ENCODE measurements around the gene CCNI2.
A peak's percentile ranks its signal among the peaks of the same experiment; 100 is the strongest.

The CCNI2 gene, protein sequence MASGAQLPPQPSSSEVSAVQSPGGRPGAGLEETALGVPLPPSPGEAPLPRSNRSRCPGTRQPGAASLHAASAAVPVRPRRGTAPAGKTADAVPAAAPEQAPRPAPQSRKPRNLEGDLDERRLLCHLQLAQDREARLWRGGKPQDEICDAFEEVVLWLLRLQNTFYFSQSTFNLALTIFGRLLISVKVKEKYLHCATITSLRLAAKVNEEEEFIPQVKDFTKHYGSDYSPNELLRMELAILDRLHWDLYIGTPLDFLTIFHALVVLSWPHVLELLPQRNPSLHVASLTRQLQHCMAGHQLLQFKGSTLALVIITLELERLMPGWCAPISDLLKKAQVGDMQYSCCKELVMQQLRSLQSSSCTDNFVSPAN

DNA sequence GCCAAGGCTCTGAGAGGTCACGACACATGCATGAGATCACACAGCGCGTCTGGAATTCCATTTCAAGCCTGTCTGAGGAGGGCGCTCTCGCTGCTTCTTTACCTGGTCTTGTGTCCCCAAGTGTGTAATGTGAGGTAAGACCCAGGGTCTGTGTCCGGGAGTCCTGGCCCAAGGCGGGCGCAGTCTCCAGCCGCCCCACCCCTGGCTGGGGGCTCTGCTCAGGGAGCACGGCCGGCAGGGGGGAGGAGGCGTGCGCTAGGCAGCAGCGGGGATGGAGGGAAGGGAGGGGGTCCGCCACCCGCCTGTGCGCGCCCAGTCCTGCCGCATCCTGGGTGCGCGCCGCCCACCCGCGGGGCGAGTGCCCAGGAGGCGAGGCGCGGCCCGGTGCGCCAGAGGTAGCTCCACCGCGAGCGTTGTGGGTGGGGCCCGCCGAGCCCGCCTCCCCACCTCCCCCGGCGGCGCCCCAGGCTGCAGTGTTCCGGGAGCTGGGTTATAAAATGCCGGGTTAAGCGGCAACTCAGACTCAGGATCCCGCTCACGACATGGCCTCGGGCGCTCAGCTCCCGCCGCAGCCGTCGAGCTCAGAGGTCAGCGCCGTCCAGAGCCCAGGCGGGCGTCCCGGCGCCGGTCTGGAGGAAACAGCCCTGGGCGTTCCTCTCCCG lies at the start of gene CCNI2:
Gene CCNI2 (plus strand): TSS at position 473 of the 662 bp plus-strand sequence. CDS start 70 bp downstream, at position 543.
- DNase-seq (ENCODE audit: low read depth) = peak; percentile 39

DNA sequence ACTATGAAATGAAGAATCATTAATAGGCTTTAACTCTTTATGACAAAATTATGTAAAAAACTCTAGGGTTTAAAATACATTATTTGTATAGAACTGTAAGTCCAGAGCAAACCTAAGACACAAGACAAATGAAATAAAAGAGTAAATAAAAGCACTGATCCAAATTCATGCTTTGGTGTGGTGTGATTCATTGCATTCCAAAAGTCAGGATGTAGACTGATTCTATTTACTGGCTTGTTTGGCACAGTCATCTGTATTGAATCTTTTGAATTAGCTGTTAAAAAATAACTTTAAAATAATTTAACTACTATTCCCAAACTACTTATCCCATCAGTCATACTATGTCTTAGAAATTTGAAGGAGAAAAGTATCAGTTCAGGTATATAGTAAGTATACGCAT lies 42.4 kb upstream of the CCNI2 start:
- DNase-seq (ENCODE audit: low read depth) = no peak

DNA sequence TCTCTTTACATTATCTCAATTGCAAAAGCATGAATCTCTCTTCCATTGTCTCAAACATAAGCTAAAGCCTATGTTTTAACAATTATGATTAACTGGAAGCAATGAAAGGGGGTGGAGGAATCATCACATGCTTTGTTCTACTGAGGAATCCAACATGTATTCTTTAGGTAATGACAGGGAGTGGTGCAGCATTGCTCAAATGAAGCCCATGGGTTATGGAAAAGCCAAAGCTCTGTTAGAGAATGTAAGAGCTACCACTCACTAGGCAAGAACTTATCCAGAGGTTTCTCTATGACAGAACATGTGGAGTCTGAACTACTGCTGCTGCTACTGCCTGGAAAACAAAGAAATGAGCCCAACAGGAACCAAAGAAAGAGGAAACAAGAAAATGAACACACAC lies 38.6 kb upstream of the CCNI2 start:
- no peak for DNase-seq (ENCODE audit: low read depth)

DNA sequence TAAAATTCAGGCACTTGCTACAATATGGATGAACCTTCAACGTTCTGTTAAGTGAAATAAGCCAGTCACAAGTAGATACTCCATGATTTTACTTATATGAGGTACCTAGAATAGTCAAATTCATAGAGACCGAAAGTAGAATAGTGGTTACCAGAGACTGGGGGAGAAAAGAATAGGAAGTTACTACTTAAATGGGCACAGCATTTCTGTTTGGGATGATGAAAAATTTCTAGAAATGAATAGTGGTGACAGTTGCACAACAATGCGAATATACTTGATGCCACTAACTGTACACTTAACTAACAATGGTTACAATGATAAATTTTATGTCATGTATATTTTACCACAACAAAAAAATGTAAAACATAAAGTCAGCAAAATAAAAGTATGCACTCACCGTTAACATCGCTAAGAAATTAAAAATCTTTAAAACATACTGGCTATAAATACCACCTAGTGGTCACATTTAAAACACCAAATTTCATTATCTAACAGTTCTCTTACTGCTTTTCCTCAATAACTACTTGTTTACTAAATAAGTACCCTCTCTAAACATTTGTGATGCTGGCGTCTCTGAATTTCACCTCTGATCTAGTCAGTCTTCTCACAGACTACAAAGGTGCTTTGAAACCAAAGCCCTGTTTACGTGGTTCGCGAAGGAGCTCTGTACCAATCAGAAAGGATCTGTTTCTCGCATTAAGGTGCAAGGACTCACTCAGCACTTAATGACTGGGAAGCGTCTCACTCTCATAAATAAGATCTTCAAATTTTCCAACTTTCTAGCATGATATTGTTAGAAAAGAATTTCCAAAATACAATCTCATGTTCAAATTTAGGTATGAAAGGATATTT lies 32.5 kb upstream of the CCNI2 start:
- no peak for DNase-seq (ENCODE audit: low read depth)

DNA sequence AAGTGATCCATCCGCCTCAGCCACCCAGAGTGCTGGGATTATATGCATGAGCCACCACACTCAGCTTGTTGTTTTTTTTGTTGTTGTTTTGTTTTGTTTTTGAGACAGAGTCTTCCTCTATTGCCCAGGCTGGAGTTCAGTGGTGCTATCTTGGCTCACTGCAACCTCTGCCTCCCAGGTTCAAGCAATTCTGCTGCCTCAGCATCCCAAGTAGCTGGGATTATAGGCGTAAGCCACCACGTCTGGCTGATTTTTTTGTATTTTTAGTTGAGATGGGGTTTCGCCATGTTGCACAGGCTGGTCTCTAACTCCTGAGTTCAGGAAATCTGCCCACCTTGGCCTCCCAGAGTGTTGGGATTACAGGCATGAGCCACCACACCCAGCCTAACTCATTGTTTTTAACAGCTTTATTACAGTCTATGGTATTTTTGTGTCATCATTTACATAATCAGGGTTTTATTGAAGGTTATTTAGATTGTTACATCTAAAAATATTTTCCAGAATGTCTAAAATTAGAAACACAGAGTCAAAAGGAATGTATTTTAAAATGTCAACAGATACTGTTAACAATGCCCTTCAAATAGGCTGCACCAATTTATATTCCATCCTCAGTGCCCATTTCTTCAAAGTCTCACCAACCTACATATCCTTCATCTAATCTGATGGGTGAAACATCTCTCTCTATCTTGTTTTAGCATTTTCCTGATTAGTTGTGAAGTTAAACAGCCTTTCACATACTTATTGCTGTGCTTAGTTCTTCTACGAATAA lies 28.5 kb upstream of the CCNI2 start:
- no peak for DNase-seq (ENCODE audit: low read depth)

DNA sequence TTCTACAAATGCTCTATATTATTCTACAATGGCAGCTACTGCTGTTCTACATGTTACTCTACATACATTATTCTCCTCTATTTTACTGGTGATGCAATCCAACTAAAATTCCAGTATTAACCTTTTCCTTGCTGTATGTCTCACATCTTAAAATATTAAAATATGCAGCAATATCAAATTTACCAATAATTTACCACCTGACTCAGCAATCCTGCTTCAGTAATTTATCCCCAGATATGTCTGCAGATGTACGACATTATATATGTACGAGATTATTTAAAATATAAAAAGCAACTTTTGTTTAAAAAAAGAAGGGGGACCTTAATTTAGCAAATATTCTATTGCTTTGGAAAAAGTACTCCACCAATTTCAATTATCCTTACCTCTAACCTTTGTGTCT lies 21.5 kb upstream of the CCNI2 start:
- DNase-seq (ENCODE audit: low read depth) = no peak

DNA sequence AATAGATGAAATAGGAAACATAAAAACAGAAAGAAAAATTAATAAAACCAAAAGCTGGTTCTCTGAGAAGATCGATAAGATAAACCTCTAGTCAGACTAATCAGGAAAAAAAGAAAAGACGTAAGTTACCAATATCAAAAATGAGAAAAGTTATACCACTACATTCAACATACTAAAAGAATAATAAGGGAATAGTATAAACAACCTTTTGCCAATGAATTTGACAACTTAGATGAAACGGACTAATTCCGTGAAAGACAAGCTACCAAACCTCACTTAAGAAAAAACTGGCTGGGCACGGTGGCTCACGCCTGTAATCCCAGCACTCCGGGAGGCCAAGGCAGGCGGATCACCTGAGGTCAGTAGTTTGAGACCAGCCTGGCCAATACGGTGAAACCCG lies 17.3 kb upstream of the CCNI2 start:
- no peak for DNase-seq (ENCODE audit: low read depth)

DNA sequence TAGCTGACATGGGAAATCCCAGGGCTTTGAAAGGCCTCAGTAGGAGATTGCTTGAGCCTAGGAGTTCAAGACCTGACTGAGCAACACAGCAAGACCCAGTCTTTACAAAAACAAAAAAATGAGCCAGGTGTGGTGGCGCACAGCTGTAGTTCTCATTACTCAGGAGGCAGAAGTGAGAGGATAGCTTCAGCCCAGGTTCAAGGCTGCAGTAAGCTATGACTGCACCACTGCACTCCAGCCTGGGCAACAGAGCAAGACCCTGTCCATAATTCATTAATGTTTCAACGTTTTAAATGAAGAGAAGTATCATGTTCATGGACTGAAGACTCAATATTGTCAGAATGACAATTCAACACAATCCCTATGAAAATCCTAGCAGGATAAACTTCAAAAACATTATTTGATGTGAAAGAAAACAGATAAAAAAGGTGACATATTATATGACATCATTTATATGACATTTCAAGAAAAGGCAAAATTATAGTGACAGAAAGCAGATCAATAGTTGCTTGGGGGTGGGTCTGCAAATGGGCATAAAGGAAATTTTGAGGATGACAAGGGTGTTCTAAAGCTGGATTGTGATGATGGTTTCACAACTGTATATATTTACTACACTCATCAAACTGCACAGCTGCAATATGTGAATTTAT lies 13.6 kb upstream of the CCNI2 start:
- DNase-seq (ENCODE audit: low read depth) = no peak

DNA sequence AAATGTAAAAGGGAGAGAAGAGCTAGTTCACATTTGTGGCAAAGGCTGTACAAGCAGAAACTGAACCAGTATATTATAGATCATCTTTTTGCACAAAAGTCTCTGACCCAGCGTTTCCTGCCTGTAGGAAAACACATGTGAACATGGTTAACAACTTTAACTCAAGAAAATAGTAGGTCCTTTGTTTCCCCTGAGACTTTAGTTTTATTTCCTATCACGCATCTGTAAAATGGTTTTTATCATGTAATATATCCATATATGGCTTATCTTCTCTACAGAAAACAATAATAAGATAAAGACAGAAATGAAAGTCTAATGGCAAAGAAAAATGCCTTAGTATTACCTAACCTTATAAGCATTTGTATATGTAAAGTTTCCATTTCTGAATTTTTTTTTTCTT lies 12.5 kb upstream of the CCNI2 start:
- no peak for DNase-seq (ENCODE audit: low read depth)

DNA sequence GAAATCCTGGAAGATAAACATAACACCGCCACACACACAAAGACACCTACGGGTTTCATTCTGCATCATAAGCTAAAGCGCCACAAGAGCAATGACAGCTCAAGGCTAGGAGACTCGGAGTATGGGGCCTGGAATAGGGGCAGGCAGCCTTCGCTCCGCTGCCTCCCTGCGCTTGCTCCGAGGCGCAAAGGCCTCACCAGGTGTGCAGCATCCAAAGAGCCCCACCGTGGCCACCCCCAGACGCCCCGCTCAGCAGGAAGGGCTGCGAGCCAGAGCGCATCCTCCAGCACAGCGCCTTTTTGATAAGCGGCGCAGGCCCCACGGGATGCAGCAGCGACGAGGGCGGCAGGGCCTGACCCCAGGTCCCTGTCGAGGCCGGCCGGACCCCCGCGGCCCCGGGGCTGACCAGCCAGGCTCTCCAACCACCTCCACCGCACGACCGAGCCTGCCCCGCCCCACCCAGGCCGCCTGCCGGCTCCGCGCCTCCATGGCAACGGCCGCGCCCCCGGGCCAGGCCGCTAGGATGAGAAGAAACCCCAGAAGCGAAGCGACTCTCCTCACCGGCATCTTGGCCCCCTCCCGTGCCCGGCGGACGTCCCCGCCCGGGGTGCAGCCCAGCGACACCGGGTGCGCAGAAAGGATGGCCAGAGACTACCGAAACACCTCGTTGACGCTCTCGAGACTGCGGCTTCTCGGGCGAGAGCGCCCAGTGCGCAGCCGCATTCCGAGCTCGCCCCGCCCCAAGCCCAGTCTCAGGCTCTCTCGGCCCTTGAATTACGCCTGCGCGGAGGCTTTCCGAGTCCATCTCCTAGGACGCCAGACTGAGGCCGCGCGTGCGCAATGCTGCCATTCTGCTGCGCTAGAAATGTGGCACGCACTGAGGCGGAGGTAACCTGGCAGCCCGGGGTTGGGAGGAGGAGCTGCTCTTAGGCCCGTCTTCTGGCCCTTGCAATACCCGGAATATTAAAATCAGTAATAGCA lies 10.1 kb upstream of the CCNI2 start, which contains the start of gene KIF3A:
Gene KIF3A (minus strand): TSS at position 694 of the 981 bp plus-strand sequence. CDS start 127 bp downstream, at position 567.
- DNase-seq (ENCODE audit: low read depth) = peak; percentile 98

DNA sequence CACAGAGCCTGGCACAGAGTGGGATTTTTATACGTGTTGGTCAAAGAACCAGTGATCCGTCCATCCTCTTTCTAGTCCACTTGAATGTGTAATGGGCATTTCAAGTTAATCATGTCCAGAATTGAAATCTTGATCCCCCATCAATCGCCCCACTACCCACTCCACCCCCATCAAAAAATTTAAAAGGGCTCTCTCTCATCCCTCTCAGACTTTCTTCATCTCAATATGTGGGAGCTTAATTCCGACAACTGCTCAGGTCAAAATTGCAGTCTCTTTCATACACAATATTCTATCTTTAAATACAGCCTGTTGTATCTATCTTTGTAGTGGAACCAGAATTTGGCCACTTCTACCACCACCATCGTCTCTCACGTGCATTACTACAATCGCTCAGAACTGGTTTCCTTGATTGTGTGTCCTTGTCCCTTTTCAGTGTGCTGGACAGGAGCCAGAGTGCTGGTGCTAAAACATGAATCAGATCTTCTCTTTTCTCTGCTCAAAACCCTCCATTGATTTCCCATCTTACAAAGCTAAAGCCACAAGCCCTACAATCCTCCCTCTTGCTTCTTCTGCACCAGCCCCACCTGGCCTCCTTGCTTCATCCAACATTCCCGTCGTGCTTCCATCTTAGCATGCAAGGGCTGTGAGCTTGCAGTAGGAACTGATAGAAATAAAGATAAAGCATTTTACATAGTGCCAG lies 9.1 kb upstream of the CCNI2 start:
- DNase-seq (ENCODE audit: low read depth) = no peak

DNA sequence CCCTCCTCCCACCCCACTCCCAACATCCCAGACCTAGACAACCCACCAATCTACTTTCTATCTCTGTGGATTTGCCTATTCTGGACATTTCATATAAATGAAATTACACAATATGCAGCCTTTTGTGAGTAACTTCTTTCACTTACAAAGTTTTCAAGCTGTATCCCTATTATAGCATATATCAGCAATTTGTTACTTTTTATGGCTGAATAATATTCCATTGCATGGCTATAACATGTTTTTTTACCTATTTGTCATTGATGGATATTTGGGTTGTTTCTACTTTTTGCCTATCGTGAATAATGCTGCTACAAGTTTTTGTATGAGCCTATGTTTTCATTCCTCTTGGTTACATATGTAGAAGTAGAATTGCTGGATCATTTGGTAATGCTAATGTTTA lies 8.0 kb upstream of the CCNI2 start:
- no peak for DNase-seq (ENCODE audit: low read depth)

DNA sequence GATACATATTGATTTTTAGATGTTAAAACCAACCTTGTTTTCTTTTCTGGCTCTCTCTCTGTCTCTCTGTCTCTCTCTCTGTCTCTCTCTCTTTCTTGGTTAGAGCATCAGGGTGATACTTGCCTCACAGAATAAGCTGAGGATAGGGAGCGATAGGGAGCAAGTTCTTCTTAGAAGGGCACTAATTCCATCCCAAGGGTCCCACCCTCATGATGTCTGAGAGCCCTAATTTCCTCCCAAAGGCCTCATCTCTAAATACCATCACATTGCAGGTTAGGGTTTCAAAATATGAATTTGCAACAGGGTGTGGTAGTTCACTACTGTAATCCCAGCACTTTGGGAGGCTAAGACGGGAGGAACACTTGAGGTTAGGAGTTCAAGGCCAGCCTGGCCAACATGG lies 5.1 kb upstream of the CCNI2 start:
- DNase-seq (ENCODE audit: low read depth) = no peak

DNA sequence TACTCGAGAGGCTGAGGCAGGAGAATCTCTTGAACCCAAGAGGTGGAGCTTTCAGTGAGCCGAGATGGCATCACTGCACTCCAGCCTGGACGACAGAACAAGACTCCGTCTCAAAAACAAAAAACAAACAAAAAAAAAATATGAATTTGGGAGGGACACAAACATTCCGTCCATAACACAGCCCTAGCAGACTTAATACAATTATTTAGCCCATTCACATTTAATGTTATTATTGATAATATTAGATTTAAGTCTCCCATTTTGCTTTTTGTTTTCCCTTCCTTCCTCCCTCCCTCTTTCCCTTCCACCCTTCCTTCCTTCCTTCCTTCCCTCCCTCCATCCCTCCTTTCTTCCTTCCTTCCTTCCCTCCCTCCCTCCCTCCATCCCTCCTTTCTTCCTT lies 4.6 kb upstream of the CCNI2 start:
- DNase-seq (ENCODE audit: low read depth) = no peak

DNA sequence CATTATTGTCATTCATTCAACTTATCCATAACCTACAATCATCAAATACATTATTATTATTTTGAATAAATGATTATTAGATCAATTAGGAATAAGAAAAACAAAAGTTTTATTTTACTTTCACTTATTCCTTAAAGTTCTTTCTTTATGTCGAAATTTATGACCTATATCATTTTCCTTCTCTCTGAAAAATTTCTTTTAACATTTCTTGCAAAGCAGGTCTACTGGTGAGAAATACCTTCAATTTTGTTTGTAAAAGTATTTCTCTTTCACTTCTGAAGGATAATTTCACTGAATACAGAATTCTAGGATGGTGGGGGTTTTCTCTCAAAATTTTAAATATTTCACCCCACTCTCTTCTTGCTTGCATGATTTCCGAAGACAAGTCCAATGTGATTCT lies 2.6 kb upstream of the CCNI2 start:
- DNase-seq (ENCODE audit: low read depth) = no peak

DNA sequence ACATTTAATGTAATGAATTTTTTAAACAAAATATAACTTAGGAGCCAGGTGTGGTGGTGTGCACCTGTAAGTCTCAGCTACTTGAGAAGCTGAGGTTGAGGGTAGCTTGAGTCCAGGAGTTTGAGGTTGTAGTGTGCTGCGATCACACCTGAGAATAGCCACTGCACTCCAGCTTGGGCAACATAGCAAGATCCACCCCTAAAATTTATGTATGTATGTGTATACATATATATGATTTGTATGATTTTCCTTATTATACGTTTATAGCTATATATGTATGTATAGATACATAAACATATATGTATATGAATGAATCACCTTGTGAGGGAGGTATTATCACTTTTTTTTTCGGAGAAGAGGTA lies 653 bp upstream of the CCNI2 start:
- DNase-seq (ENCODE audit: low read depth) = no peak

DNA sequence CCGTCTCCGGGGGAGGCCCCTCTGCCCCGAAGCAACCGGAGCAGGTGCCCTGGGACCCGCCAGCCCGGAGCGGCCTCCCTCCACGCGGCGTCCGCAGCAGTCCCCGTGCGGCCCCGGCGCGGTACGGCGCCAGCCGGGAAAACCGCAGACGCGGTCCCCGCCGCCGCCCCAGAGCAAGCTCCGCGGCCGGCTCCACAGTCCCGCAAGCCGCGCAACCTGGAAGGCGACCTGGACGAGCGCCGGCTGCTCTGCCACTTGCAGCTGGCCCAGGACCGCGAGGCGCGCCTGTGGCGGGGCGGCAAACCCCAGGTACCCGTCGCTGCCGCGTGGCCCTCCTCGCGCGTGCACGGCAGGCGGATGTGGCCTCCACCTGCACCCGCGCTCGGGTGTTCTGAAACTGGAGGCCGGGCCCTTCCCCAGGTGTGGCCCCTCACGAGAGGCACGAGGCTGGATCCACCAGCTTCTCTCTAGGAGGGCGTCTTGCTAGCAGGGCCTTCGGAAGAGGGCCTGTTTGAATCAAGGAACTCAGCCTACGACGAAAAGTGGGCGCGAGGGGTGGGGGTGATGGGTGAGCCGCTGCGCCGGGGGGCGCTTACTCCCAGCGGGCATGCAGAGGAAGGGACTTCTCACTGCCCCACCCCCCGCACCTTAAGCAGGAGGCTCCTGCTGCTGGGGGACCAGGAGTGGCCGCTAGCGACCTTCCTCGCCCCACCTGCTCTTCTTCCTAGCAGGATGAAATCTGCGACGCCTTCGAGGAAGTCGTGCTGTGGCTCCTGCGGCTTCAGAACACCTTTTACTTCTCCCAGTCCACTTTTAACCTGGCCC lies 602 bp downstream of the CCNI2 start:
- DNase-seq (ENCODE audit: low read depth) = peak; percentile 21

DNA sequence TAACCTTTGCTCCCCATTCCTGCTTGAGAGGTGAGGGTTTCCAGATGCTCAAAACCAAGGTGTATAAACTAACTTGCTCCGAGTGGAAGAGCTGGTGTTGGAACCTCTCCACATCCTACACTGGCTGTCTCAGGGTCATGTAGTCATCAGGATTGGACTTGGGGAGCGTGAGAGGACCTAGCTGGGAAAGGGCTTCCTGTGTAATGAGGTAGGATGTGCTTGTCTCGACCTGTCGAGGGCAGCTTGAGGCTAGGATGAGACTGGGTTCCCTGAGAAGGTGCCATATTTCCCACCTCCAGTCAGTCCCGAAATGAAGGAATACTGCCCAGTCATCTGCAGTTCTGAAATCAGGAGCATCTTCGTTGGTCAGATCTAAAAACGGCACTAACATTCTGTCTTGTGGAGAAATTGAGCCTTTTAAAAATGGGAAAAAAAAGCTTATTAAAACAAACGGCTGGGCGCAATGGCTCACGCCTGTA lies 1.3 kb downstream of the CCNI2 start:
- no peak for DNase-seq (ENCODE audit: low read depth)

DNA sequence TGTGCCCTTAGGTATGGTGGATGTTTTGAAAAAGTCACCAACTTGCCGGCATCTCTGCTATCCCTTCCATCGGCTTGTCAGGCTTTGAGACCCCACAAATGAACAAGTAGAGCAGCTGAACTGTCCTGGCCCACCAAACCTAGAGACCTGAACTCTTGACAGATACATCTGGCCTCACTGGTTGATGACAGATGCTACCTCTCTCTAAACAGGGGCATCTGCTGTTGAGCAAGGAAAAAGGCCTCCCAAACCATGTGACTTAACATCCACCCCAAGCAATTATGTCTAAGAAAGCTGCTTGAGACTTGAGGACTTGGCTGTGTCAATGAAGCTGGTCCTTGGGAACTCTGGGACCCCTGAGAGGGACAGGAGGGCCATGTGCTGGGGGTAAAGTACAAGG lies 2.3 kb downstream of the CCNI2 start:
- no peak for DNase-seq (ENCODE audit: low read depth)
